ENCODE results near the gene TCOF1.

TCOF1 gene

GRCh38 chr5:150355791-150356190 is 1.7 kb upstream of the TCOF1 start:
- TF ChIP-seq MAX (IDR thresholded peaks at IDR 0.05): no peak
- no peak for TF ChIP-seq YY1 (IDR thresholded peaks at IDR 0.05; ENCODE audit: low read depth)
- no peak for TF ChIP-seq EGR1 (IDR thresholded peaks at IDR 0.05)

GRCh38 chr5:150356575-150357294 is 762 bp upstream of the TCOF1 start:
- no peak for TF ChIP-seq YY1 (IDR thresholded peaks at IDR 0.05; ENCODE audit: low read depth)
- TF ChIP-seq MAX (IDR thresholded peaks at IDR 0.05): no peak
- TF ChIP-seq TCF12 (IDR thresholded peaks at IDR 0.05; ENCODE audit: low read depth): no peak
- no peak for TF ChIP-seq CEBPB (IDR thresholded peaks at IDR 0.05)
- TF ChIP-seq TAF1 (IDR thresholded peaks at IDR 0.05; ENCODE audit: low read depth): no peak
- TF ChIP-seq TEAD4 (IDR thresholded peaks at IDR 0.05): no peak
- no peak for TF ChIP-seq ZBTB7A (IDR thresholded peaks at IDR 0.05; ENCODE audit: low read depth)
- no peak for TF ChIP-seq EGR1 (IDR thresholded peaks at IDR 0.05)
- TF ChIP-seq RAD21 (IDR thresholded peaks at IDR 0.05; ENCODE audit: low read depth): no peak
- no peak for TF ChIP-seq NFIC (IDR thresholded peaks at IDR 0.05)
- no peak for TF ChIP-seq FOXM1 (IDR thresholded peaks at IDR 0.05; ENCODE audit: borderline replicate concordance, low read depth)
- TF ChIP-seq REST (IDR thresholded peaks at IDR 0.05; ENCODE audit: low read depth): no peak
- TF ChIP-seq CREB1 (IDR thresholded peaks at IDR 0.05; ENCODE audit: low read depth): no peak
- TF ChIP-seq USF1 (IDR thresholded peaks at IDR 0.05): no peak
- TF ChIP-seq EP300 (IDR thresholded peaks at IDR 0.05; ENCODE audit: borderline replicate concordance): no peak

GRCh38 chr5:150358261-150359095 is 981 bp downstream of the TCOF1 start:
- TF ChIP-seq MAX (IDR thresholded peaks at IDR 0.05) (no peak), CREB1 (IDR thresholded peaks at IDR 0.05; ENCODE audit: low read depth) (no peak), EGR1 (IDR thresholded peaks at IDR 0.05) (no peak), REST (IDR thresholded peaks at IDR 0.05; ENCODE audit: low read depth) (no peak), TCF12 (IDR thresholded peaks at IDR 0.05; ENCODE audit: low read depth) (no peak), RAD21 (IDR thresholded peaks at IDR 0.05; ENCODE audit: low read depth) (no peak), EP300 (IDR thresholded peaks at IDR 0.05; ENCODE audit: borderline replicate concordance) (no peak), TAF1 (IDR thresholded peaks at IDR 0.05; ENCODE audit: low read depth) (no peak), NFIC (IDR thresholded peaks at IDR 0.05) (no peak), USF1 (IDR thresholded peaks at IDR 0.05) (no peak), TEAD4 (IDR thresholded peaks at IDR 0.05) (no peak), CEBPB (IDR thresholded peaks at IDR 0.05) (no peak), YY1 (IDR thresholded peaks at IDR 0.05; ENCODE audit: low read depth) (no peak), FOXM1 (IDR thresholded peaks at IDR 0.05; ENCODE audit: borderline replicate concordance, low read depth) (no peak), ZBTB7A (IDR thresholded peaks at IDR 0.05; ENCODE audit: low read depth) (no peak)

GRCh38 chr5:150361301-150361700 is 3.8 kb downstream of the TCOF1 start:
- TF ChIP-seq NFIC (IDR thresholded peaks at IDR 0.05): no peak
- TF ChIP-seq CEBPB (IDR thresholded peaks at IDR 0.05): no peak
- TF ChIP-seq EP300 (IDR thresholded peaks at IDR 0.05; ENCODE audit: borderline replicate concordance): no peak
- no peak for TF ChIP-seq YY1 (IDR thresholded peaks at IDR 0.05; ENCODE audit: low read depth)
- no peak for TF ChIP-seq CREB1 (IDR thresholded peaks at IDR 0.05; ENCODE audit: low read depth)
- no peak for TF ChIP-seq TCF12 (IDR thresholded peaks at IDR 0.05; ENCODE audit: low read depth)
- TF ChIP-seq EGR1 (IDR thresholded peaks at IDR 0.05): no peak
- TF ChIP-seq RAD21 (IDR thresholded peaks at IDR 0.05; ENCODE audit: low read depth): no peak
- TF ChIP-seq REST (IDR thresholded peaks at IDR 0.05; ENCODE audit: low read depth): no peak
